HEK293 (cell line): ENCODE results near the gene BPIFB4.

Experiments
- CTCF ChIP-seq: fragments of 450-650 bp; formaldehyde crosslinking; IDR thresholded peaks from 2 replicates; pipeline ENCODE4 v1.5.1; 2016; ENCODE audit warnings: missing biosample characterization, missing genetic modification characterization
- REST ChIP-seq: fragments of 450-650 bp; formaldehyde crosslinking; IDR thresholded peaks from 2 replicates; pipeline ENCODE4 v1.5.1; 2016; ENCODE audit warnings: missing biosample characterization, missing genetic modification characterization
- ZBTB7A ChIP-seq: fragments of 450-650 bp; formaldehyde crosslinking; IDR thresholded peaks from 2 replicates; pipeline ENCODE4 v1.5.1; 2016; ENCODE audit warnings: low read depth, missing biosample characterization, missing genetic modification characterization
- ZFP41 ChIP-seq: fragments of 450-650 bp; formaldehyde crosslinking; IDR thresholded peaks from 2 replicates; pipeline ENCODE4 v1.5.1; 2016; ENCODE audit warnings: missing biosample characterization, missing genetic modification characterization, borderline replicate concordance
- ZNF112 ChIP-seq: fragments of 450-650 bp; formaldehyde crosslinking; IDR thresholded peaks from 2 replicates; pipeline ENCODE4 v1.5.0; 2017; ENCODE audit warnings: missing biosample characterization, missing genetic modification characterization
- TF ChIP-seq, protein P1 (sequence below): fragments of 450-650 bp; formaldehyde crosslinking; IDR thresholded peaks from 2 replicates; pipeline ENCODE4 v1.5.1; 2016; ENCODE audit warnings: missing biosample characterization, missing genetic modification characterization

DNA sequence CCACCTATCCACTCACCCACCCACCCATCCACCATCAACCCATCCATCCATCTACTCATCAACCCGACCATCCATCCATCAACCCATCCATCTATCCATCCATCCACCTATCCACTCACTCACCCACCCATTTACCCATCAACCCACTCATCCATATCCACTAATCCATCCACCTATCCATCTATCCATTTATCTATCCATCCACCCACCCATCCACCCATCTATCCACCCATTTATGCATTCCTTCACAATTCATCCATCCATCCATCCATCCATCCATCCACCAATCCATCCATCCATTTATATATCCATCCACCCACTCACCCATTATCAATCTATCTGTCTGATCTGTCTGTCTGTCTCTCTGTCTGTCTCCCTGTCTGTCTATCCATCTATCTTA, 14.1 kb downstream of the BPIFB4 start:
- no peak for TF ChIP-seq REST (tag by site-specific recombination)
- no peak for TF ChIP-seq ZFP41 (tag by site-specific recombination)
- TF ChIP-seq CTCF (tag by site-specific recombination), result no peak
- no peak for TF ChIP-seq ZBTB7A
- TF ChIP-seq ZNF112 (tag by site-specific recombination), result no peak
- TF ChIP-seq, protein P1, sequence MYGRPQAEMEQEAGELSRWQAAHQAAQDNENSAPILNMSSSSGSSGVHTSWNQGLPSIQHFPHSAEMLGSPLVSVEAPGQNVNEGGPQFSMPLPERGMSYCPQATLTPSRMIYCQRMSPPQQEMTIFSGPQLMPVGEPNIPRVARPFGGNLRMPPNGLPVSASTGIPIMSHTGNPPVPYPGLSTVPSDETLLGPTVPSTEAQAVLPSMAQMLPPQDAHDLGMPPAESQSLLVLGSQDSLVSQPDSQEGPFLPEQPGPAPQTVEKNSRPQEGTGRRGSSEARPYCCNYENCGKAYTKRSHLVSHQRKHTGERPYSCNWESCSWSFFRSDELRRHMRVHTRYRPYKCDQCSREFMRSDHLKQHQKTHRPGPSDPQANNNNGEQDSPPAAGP (tag by site-specific recombination), result no peak
